GM19238 (cell line): ENCODE results near the gene MYLK.
"Not testable (repeated sequence)": the region's sequence is repeated elsewhere in the genome, so short reads cannot be mapped to it uniquely, and the experiment has no call there.

Experiments used
- DNase-seq: peaks from one replicate; pipeline ENCODE4 v3.0.0; 2011; ENCODE audit warnings: low spot score; ENCODE audit not compliant: insufficient read length

MYLK gene

GRCh38 chr3:123724306-123724705, 159.8 kb downstream of the MYLK start:
- DNase-seq, result no peak

- peak; percentile 48 for DNase-seq
Measured at GRCh38 chr3:123723522-123724168, 160.5 kb downstream of the MYLK start.

GRCh38 chr3:123723070-123723469, 161.1 kb downstream of the MYLK start:
- DNase-seq, result no peak

GRCh38 chr3:123722456-123722855, 161.7 kb downstream of the MYLK start:
- no peak for DNase-seq

- no peak for DNase-seq
Measured at GRCh38 chr3:123722021-123722420, 162.1 kb downstream of the MYLK start.

- not testable (repeated sequence) for DNase-seq
Measured at GRCh38 chr3:123721095-123721689, 162.9 kb downstream of the MYLK start.

- no peak for DNase-seq
Measured at GRCh38 chr3:123720638-123721037, 163.5 kb downstream of the MYLK start.

GRCh38 chr3:123719862-123720453, 164.2 kb downstream of the MYLK start:
- DNase-seq, result no peak

GRCh38 chr3:123719061-123719756, 164.9 kb downstream of the MYLK start:
- not testable (repeated sequence) for DNase-seq

GRCh38 chr3:123718108-123718507, 166.0 kb downstream of the MYLK start:
- no peak for DNase-seq

GRCh38 chr3:123717451-123717850, 166.7 kb downstream of the MYLK start:
- not testable (repeated sequence) for DNase-seq

- DNase-seq, result no peak
Measured at GRCh38 chr3:123716411-123716810, 167.7 kb downstream of the MYLK start.

GRCh38 chr3:123713211-123713610, 170.9 kb downstream of the MYLK start:
- no peak for DNase-seq

GRCh38 chr3:123712077-123712860, 171.9 kb downstream of the MYLK start:
- no peak for DNase-seq

- DNase-seq, result no peak
Measured at GRCh38 chr3:123711356-123711755, 172.8 kb downstream of the MYLK start.

- no peak for DNase-seq
Measured at GRCh38 chr3:123708531-123708930, 175.6 kb downstream of the MYLK start.

GRCh38 chr3:123707641-123708040, 176.5 kb downstream of the MYLK start:
- not testable (repeated sequence) for DNase-seq

GRCh38 chr3:123706871-123707270, 177.3 kb downstream of the MYLK start:
- no peak for DNase-seq

- DNase-seq, result no peak
Measured at GRCh38 chr3:123705488-123706285, 178.4 kb downstream of the MYLK start.

GRCh38 chr3:123703663-123704062, 180.5 kb downstream of the MYLK start:
- DNase-seq, result not testable (repeated sequence)

- no peak for DNase-seq
Measured at GRCh38 chr3:123702720-123703119, 181.4 kb downstream of the MYLK start.
